SK-N-SH (cell line): ENCODE data around the gene MAP3K4. TPM values are rescaled to one million over a fixed set of nuclear protein-coding genes. Genes with fewer than 3 reads are reported as not detected.

Source experiments
- CTCF ChIA-PET: fragments of 300-600, 350-600 bp; formaldehyde crosslinking; extraction: SDS; loops from one replicate; lab custom pipeline; 2021; lab: Yijun Ruan, JAX
- POLR2A ChIA-PET: fragments of 350-600 bp; sonication (Branson Sonifier 250); formaldehyde crosslinking; extraction: SDS; loops from one replicate; lab custom pipeline; 2020; ENCODE audit warnings: antibody characterized with exemption, inconsistent platforms; lab: Yijun Ruan, JAX
- DNase-seq: peaks from one replicate; pipeline ENCODE4 v3.0.0; 2012
- H2AFZ ChIP-seq: fragments of 200-600 bp; sonication (generic); 2 replicates; pipeline ENCODE4 v1.8.1; 2016; ENCODE audit warnings: antibody characterized with exemption, mild to moderate bottlenecking, low read depth
- H3F3A ChIP-seq: fragments of 200-600 bp; sonication (generic); replicated peaks from 2 replicates; pipeline ENCODE3; 2016; ENCODE audit warnings: antibody characterized with exemption, mild to moderate bottlenecking; ENCODE audit not compliant: insufficient read depth
- H3K27ac ChIP-seq, 2 experiments: fragments of 200-500 bp in 1 of 2; fragments of 200-600 bp in 1 of 2; sonication (Bioruptor generic) in 1 of 2; sonication (generic), shearing (Covaris generic) in 1 of 2; 2 replicates each; pipeline versions ENCODE4 v1.5.1 to v1.6.1; 2014 to 2016; ENCODE audit warnings: low read depth in 2 of 2, inconsistent platforms in 1 of 2, low read length in 1 of 2, mild to moderate bottlenecking in 1 of 2, mixed read lengths in 1 of 2
- H3K27me3 ChIP-seq: fragments of 200-600 bp; sonication (generic), shearing (Covaris generic); 2 replicates; pipeline ENCODE4 v1.6.1; 2016; ENCODE audit warnings: mixed run types; ENCODE audit not compliant: insufficient read depth
- H3K36me3 ChIP-seq, 2 experiments: fragments of 200-500 bp in 1 of 2; fragments of 200-600 bp in 1 of 2; sonication (Bioruptor generic) in 1 of 2; sonication (generic) in 1 of 2; replicated peaks in 1 of 2; 2 replicates each; pipeline versions ENCODE3 to v1.5.1; 2014 to 2016; ENCODE audit warnings: low read length in 1 of 2, mild to moderate bottlenecking in 1 of 2; ENCODE audit not compliant: insufficient read depth in 2 of 2, control insufficient read depth in 1 of 2
- H3K4me1 ChIP-seq, 2 experiments: fragments of 200-500 bp in 1 of 2; fragments of 200-600 bp in 1 of 2; sonication (Bioruptor generic) in 1 of 2; sonication (generic), shearing (Covaris generic) in 1 of 2; 2 replicates each; pipeline versions ENCODE4 v1.5.1 to v1.6.1; 2014 to 2016; ENCODE audit warnings: low read depth in 1 of 2, low read length in 1 of 2, mixed run types in 1 of 2; ENCODE audit not compliant: insufficient read depth in 2 of 2, control insufficient read depth in 1 of 2
- H3K4me2 ChIP-seq: fragments of 200-600 bp; sonication (generic), shearing (Covaris generic); 2 replicates; pipeline ENCODE4 v1.6.1; 2017; ENCODE audit warnings: mixed run types
- H3K4me3 ChIP-seq, 2 experiments: fragments of 200-500 bp in 1 of 2; fragments of 200-600 bp in 1 of 2; sonication (Bioruptor generic) in 1 of 2; sonication (generic), shearing (Covaris generic) in 1 of 2; 2 replicates each; pipeline versions ENCODE4 v1.5.1 to v1.8.1; 2014 to 2016; ENCODE audit warnings: low read depth in 2 of 2, inconsistent platforms in 1 of 2, low read length in 1 of 2, mild to moderate bottlenecking in 1 of 2, mixed read lengths in 1 of 2, moderate library complexity in 1 of 2
- H3K79me2 ChIP-seq: fragments of 200-600 bp; sonication (generic); 2 replicates; pipeline ENCODE4 v1.8.1; 2017; ENCODE audit warnings: mild to moderate bottlenecking; ENCODE audit not compliant: insufficient read depth
- H3K9ac ChIP-seq: fragments of 200-600 bp; sonication (generic); 2 replicates; pipeline ENCODE4 v1.6.1; 2017; ENCODE audit warnings: mixed run types
- H3K9me2 ChIP-seq: fragments of 200-600 bp; sonication (generic); 2 replicates; pipeline ENCODE4 v1.6.1; 2017; ENCODE audit warnings: mixed run types
- H3K9me3 ChIP-seq: fragments of 200-600 bp; sonication (generic); 2 replicates; pipeline ENCODE4 v1.6.1; 2017; ENCODE audit warnings: mixed run types, mild to moderate bottlenecking, moderate library complexity
- H4K20me1 ChIP-seq: fragments of 200-600 bp; sonication (generic); 2 replicates; pipeline ENCODE4 v1.6.1; 2017; ENCODE audit warnings: mild to moderate bottlenecking, mixed run types; ENCODE audit not compliant: insufficient read depth
- CHD2 ChIP-seq: fragments of 150-350 bp; IDR thresholded peaks from 2 replicates; pipeline ENCODE4 v1.6.1; 2018; ENCODE audit warnings: low read length; ENCODE audit not compliant: partially characterized antibody
- EP300 ChIP-seq, 2 experiments: IDR thresholded peaks; 2 replicates each; pipeline versions ENCODE4 v1.4.0 to v1.6.1; 2012; ENCODE audit warnings: borderline replicate concordance in 1 of 2, low read depth in 1 of 2, low read length in 1 of 2
- EZH2phosphoT487 ChIP-seq: fragments of 200-600 bp; sonication (generic); IDR thresholded peaks from 2 replicates; pipeline ENCODE4 v1.6.1; 2017; ENCODE audit warnings: low read depth, mixed run types, mild to moderate bottlenecking, antibody characterized with exemption, moderate library complexity, borderline replicate concordance
- GABPA ChIP-seq: IDR thresholded peaks from 2 replicates; pipeline ENCODE4 v1.4.0; 2012; ENCODE audit warnings: low read depth, mild to moderate bottlenecking
- JUND ChIP-seq: IDR thresholded peaks from 2 replicates; pipeline ENCODE4 v1.4.0; 2012
- MXI1 ChIP-seq: IDR thresholded peaks from 2 replicates; pipeline ENCODE4 v1.6.1; 2012; ENCODE audit warnings: mild to moderate bottlenecking, low read depth, low read length, improper control_type of control experiment
- NFIC ChIP-seq: IDR thresholded peaks from 2 replicates; pipeline ENCODE4 v1.4.0; 2012; ENCODE audit warnings: borderline replicate concordance
- RAD21 ChIP-seq: IDR thresholded peaks from 2 replicates; pipeline ENCODE4 v1.6.1; 2012; ENCODE audit warnings: mild to moderate bottlenecking, low read length
- RXRA ChIP-seq: IDR thresholded peaks from 2 replicates; pipeline ENCODE4 v1.4.0; 2012; ENCODE audit warnings: low read depth, mild to moderate bottlenecking, borderline replicate concordance
- SIN3A ChIP-seq: IDR thresholded peaks from 2 replicates; pipeline ENCODE4 v1.6.1; 2012; ENCODE audit warnings: low read depth, mild to moderate bottlenecking, low read length, moderate library complexity, borderline replicate concordance
- TAF1 ChIP-seq: IDR thresholded peaks from 2 replicates; pipeline ENCODE4 v1.6.1; 2012; ENCODE audit warnings: low read depth, mild to moderate bottlenecking, low read length, moderate library complexity, borderline replicate concordance
- TCF12 ChIP-seq: IDR thresholded peaks from 2 replicates; pipeline ENCODE4 v1.4.0; 2012
- TEAD4 ChIP-seq: IDR thresholded peaks from 2 replicates; pipeline ENCODE4 v1.4.0; 2012; ENCODE audit warnings: mild to moderate bottlenecking, borderline replicate concordance; ENCODE audit not compliant: insufficient read depth
- WGBS: methylation state at CpG from one replicate; pipeline ENCODE4 v1.1.6; 2017; ENCODE audit warnings: low lambda C conversion rate; 5-methylcytosine and 5-hydroxymethylcytosine counted together
- polyA plus RNA-seq, 3 experiments: library from polyadenylated mRNA; depleted of rRNA; stranded (reverse); fragments of >200 nt; gene quantifications; 2 replicates each; pipeline ENCODE4 v1.2.3, GENCODE V29; 2012
- TF ChIP-seq, protein P1 (sequence below): IDR thresholded peaks from 2 replicates; pipeline ENCODE4 v1.4.0; 2012; ENCODE audit warnings: low read depth
- TF ChIP-seq, protein P2 (sequence below): IDR thresholded peaks from 2 replicates; pipeline ENCODE4; 2012
- TF ChIP-seq, protein P3 (sequence below): IDR thresholded peaks from 2 replicates; pipeline ENCODE4 v1.6.1; 2012; ENCODE audit warnings: mild to moderate bottlenecking, low read depth, low read length, moderate library complexity
- TF ChIP-seq, protein P4 (sequence below): fragments of 200-600 bp; sonication (generic); IDR thresholded peaks from 2 replicates; pipeline ENCODE4 v1.6.1; 2017; ENCODE audit warnings: antibody characterized with exemption, mild to moderate bottlenecking, moderate library complexity
- TF ChIP-seq, protein P5 (sequence below): IDR thresholded peaks from 2 replicates; pipeline ENCODE4 v1.4.0; 2012; ENCODE audit warnings: low read depth, borderline replicate concordance
- TF ChIP-seq, protein P6 (sequence below): IDR thresholded peaks from 2 replicates; pipeline ENCODE4 v1.4.0; 2012; ENCODE audit warnings: low read depth, borderline replicate concordance

The MAP3K4 gene
- polyA plus RNA-seq, 1 of the 3 experiments (the other 2 are of a cell fraction), result 6.8 TPM

GRCh38 chr6:160967351-160967750 is 24.2 kb upstream of the MAP3K4 start:
- no peaks in the 10 kb centered on the region for H3K36me3 ChIP-seq
- H3K27me3 ChIP-seq, result no peaks in the 10 kb centered on the region; the same call in 1 of the 2 replicates
- ChIA-PET POLR2A (no interaction called here), CTCF (interaction anchor here (0.6 kb wide), 1 partner anchor 404 kb away, joined by 3 read pairs; no protein-coding TSS in a partner anchor)
- no peak for DNase-seq
- no peaks in the 10 kb centered on the region for H4K20me1 ChIP-seq
- no peak overlapping the region for H2AFZ ChIP-seq
- no peaks in the 10 kb centered on the region for H3K9me2 ChIP-seq
- H3F3A ChIP-seq, result no peaks in the 10 kb centered on the region
- H3K79me2 ChIP-seq, result no peaks in the 10 kb centered on the region
- TF ChIP-seq SIN3A, result no peak
- TF ChIP-seq, protein P1, sequence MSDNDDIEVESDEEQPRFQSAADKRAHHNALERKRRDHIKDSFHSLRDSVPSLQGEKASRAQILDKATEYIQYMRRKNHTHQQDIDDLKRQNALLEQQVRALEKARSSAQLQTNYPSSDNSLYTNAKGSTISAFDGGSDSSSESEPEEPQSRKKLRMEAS, result no peak
- TF ChIP-seq EP300 (IDR thresholded peaks at IDR 0.05; ENCODE audit: borderline replicate concordance in 1 of 2, low read depth in 1 of 2, low read length in 1 of 2), result no peak
- no peak for TF ChIP-seq CHD2
- no peak for TF ChIP-seq TAF1
- TF ChIP-seq, protein P2, sequence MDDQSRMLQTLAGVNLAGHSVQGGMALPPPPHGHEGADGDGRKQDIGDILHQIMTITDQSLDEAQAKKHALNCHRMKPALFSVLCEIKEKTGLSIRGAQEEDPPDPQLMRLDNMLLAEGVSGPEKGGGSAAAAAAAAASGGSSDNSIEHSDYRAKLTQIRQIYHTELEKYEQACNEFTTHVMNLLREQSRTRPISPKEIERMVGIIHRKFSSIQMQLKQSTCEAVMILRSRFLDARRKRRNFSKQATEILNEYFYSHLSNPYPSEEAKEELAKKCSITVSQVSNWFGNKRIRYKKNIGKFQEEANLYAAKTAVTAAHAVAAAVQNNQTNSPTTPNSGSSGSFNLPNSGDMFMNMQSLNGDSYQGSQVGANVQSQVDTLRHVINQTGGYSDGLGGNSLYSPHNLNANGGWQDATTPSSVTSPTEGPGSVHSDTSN, result no peak
- TF ChIP-seq, protein P3, sequence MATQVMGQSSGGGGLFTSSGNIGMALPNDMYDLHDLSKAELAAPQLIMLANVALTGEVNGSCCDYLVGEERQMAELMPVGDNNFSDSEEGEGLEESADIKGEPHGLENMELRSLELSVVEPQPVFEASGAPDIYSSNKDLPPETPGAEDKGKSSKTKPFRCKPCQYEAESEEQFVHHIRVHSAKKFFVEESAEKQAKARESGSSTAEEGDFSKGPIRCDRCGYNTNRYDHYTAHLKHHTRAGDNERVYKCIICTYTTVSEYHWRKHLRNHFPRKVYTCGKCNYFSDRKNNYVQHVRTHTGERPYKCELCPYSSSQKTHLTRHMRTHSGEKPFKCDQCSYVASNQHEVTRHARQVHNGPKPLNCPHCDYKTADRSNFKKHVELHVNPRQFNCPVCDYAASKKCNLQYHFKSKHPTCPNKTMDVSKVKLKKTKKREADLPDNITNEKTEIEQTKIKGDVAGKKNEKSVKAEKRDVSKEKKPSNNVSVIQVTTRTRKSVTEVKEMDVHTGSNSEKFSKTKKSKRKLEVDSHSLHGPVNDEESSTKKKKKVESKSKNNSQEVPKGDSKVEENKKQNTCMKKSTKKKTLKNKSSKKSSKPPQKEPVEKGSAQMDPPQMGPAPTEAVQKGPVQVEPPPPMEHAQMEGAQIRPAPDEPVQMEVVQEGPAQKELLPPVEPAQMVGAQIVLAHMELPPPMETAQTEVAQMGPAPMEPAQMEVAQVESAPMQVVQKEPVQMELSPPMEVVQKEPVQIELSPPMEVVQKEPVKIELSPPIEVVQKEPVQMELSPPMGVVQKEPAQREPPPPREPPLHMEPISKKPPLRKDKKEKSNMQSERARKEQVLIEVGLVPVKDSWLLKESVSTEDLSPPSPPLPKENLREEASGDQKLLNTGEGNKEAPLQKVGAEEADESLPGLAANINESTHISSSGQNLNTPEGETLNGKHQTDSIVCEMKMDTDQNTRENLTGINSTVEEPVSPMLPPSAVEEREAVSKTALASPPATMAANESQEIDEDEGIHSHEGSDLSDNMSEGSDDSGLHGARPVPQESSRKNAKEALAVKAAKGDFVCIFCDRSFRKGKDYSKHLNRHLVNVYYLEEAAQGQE, result no peak
- TF ChIP-seq EZH2phosphoT487, result no peak
- no peak for TF ChIP-seq MXI1
- TF ChIP-seq, protein P4, sequence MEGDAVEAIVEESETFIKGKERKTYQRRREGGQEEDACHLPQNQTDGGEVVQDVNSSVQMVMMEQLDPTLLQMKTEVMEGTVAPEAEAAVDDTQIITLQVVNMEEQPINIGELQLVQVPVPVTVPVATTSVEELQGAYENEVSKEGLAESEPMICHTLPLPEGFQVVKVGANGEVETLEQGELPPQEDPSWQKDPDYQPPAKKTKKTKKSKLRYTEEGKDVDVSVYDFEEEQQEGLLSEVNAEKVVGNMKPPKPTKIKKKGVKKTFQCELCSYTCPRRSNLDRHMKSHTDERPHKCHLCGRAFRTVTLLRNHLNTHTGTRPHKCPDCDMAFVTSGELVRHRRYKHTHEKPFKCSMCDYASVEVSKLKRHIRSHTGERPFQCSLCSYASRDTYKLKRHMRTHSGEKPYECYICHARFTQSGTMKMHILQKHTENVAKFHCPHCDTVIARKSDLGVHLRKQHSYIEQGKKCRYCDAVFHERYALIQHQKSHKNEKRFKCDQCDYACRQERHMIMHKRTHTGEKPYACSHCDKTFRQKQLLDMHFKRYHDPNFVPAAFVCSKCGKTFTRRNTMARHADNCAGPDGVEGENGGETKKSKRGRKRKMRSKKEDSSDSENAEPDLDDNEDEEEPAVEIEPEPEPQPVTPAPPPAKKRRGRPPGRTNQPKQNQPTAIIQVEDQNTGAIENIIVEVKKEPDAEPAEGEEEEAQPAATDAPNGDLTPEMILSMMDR, result no peak
- TF ChIP-seq, protein P5, sequence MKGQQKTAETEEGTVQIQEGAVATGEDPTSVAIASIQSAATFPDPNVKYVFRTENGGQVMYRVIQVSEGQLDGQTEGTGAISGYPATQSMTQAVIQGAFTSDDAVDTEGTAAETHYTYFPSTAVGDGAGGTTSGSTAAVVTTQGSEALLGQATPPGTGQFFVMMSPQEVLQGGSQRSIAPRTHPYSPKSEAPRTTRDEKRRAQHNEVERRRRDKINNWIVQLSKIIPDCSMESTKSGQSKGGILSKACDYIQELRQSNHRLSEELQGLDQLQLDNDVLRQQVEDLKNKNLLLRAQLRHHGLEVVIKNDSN, result no peak
- TF ChIP-seq TCF12, result no peak
- TF ChIP-seq RAD21, result no peak
- no peak for TF ChIP-seq GABPA
- TF ChIP-seq, protein P6, sequence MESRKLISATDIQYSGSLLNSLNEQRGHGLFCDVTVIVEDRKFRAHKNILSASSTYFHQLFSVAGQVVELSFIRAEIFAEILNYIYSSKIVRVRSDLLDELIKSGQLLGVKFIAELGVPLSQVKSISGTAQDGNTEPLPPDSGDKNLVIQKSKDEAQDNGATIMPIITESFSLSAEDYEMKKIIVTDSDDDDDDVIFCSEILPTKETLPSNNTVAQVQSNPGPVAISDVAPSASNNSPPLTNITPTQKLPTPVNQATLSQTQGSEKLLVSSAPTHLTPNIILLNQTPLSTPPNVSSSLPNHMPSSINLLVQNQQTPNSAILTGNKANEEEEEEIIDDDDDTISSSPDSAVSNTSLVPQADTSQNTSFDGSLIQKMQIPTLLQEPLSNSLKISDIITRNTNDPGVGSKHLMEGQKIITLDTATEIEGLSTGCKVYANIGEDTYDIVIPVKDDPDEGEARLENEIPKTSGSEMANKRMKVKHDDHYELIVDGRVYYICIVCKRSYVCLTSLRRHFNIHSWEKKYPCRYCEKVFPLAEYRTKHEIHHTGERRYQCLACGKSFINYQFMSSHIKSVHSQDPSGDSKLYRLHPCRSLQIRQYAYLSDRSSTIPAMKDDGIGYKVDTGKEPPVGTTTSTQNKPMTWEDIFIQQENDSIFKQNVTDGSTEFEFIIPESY, result no peak
- TF ChIP-seq RXRA, result no peak
- TF ChIP-seq JUND, result no peak
- no peak for TF ChIP-seq NFIC
- no peak for TF ChIP-seq TEAD4
- H3K4me1 ChIP-seq, result no peaks in the 10 kb centered on the region
- H3K4me2 ChIP-seq, result no peak overlapping the region
- no peaks in the 10 kb centered on the region for H3K9me3 ChIP-seq
- no peak overlapping the region for H3K9ac ChIP-seq
- WGBS, result 64% methylated on average over 4 of the region's 4 CpGs
- no peak overlapping the region for H3K4me3 ChIP-seq
- H3K27ac ChIP-seq, result no peak overlapping the region
